NCI-H1048 (cell line): ENCODE measurements around the gene SETD2.

Source experiments
- DNase-seq: peaks from one replicate; lab custom pipeline; 2025; lab: John Stamatoyannopoulos, UW

SETD2 gene

GRCh38 chr3:46998121-46998851 is 165.6 kb downstream of the SETD2 start:
- DNase-seq, result no peak

- DNase-seq, result no peak
Measured at GRCh38 chr3:46997453-46998091, 166.3 kb downstream of the SETD2 start.

GRCh38 chr3:46996689-46997452 is 167.0 kb downstream of the SETD2 start:
- no peak for DNase-seq

GRCh38 chr3:46995901-46996562 is 167.9 kb downstream of the SETD2 start:
- DNase-seq, result no peak

GRCh38 chr3:46994801-46995731 is 168.8 kb downstream of the SETD2 start:
- DNase-seq, result no peak

- DNase-seq, result no peak
Measured at GRCh38 chr3:46993986-46994385, 169.9 kb downstream of the SETD2 start.

- DNase-seq, result no peak
Measured at GRCh38 chr3:46993292-46993691, 170.6 kb downstream of the SETD2 start.

- no peak for DNase-seq
Measured at GRCh38 chr3:46992231-46992630, 171.7 kb downstream of the SETD2 start.

GRCh38 chr3:46991406-46992165 is 172.3 kb downstream of the SETD2 start:
- DNase-seq, result no peak

- no peak for DNase-seq
Measured at GRCh38 chr3:46990573-46991374, 173.1 kb downstream of the SETD2 start.

- no peak for DNase-seq
Measured at GRCh38 chr3:46989146-46989810, 174.6 kb downstream of the SETD2 start.

- DNase-seq, result no peak
Measured at GRCh38 chr3:46988616-46989015, 175.3 kb downstream of the SETD2 start.

- no peak for DNase-seq
Measured at GRCh38 chr3:46987743-46988401, 176.0 kb downstream of the SETD2 start.

GRCh38 chr3:46987319-46987742 is 176.6 kb downstream of the SETD2 start:
- no peak for DNase-seq

GRCh38 chr3:46986782-46987310 is 177.1 kb downstream of the SETD2 start:
- DNase-seq, result no peak

- no peak for DNase-seq
Measured at GRCh38 chr3:46986055-46986730, 177.7 kb downstream of the SETD2 start.

- DNase-seq, result no peak
Measured at GRCh38 chr3:46985588-46985987, 178.3 kb downstream of the SETD2 start.
